ENCODE data around the gene RAB7B. TPM values are rescaled to one million over a fixed set of nuclear protein-coding genes. Genes with fewer than 3 reads are reported as not detected.

RAB7B gene
- total and polyA plus RNA-seq, 7 experiments from 2014 or later, result 0.24 to 0.76 (median 0.35) TPM; not detected in 4

DNA sequence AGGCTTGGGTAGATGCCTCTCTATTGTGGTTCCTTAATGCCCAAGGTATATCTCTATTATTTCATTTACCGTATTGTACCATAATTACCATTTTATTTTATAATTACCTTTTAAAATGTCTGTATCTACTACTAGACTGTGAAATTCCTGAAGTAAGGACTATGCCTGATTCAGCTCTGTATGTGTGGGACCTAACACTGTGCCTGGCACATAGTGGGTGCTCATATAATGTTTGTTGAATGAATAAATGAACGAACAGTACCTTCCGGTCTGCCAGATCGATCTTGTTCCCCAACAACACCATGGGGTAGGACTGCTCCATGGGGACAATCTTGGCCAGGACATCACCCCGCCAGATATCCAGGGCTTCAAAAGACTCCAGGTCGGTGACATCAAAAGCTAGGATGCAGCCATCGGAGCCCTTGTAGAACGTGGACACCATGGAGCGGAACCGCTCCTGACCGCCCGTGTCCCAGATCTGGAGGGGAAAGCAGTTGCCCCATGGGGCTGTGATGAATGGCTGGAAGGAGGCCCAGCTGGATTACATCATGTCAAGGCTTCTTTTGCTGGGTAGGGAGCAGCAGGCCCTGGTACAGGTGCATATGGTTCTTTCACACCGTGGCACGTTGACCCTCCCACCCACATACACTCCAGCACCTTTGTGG is 10.8 kb downstream of the RAB7B start:
- H3K27ac ChIP-seq (ENCODE audit: low read depth, low read length), result no peak overlapping the region
- H3K4me1 Mint-ChIP-seq, result peaks cover 0 to 2% (median 0%) of the 10 kb centered on the region in 7 donors
- peaks cover 0 to 17% (median 9%) of the 10 kb centered on the region in 5 donors for H3K27me3 Mint-ChIP-seq
- no peak overlapping the region for H3K4me3 Mint-ChIP-seq
- ChIA-PET CTCF (interaction anchor here (1.1 kb wide), 1 partner anchor 15 kb away, joined by 3 read pairs; no protein-coding TSS in a partner anchor), POLR2A (no interaction called here)
- H3K9me3 Mint-ChIP-seq, result no peaks in the 10 kb centered on the region
- H3K9me3 ChIP-seq (ENCODE audit: control insufficient read depth in 2 of 3, low read length in 3 of 3), result no peaks in the 10 kb centered on the region
- H3K36me3 ChIP-seq (ENCODE audit: control insufficient read depth in 2 of 3, insufficient read depth in 3 of 3, low read length in 3 of 3), result no peaks in the 10 kb centered on the region
- ATAC-seq, result no peak
- no peaks in the 10 kb centered on the region for H3K4me1 ChIP-seq (ENCODE audit: control insufficient read depth in 2 of 2, insufficient read depth in 2 of 2, low read length in 2 of 2)
- H3K36me3 Mint-ChIP-seq, result no peaks in the 10 kb centered on the region
- intact Hi-C loops (cut with micrococcal nuclease), result no loop called here
- no peaks in the 10 kb centered on the region for H3K27me3 ChIP-seq (ENCODE audit: control insufficient read depth in 2 of 2, insufficient read depth in 2 of 2, low read length in 2 of 2)
- no peak overlapping the region for H3K27ac Mint-ChIP-seq
- no peak for DNase-seq
- no peak overlapping the region for H3K4me3 ChIP-seq (ENCODE audit: low read length)

- no peaks in the 10 kb centered on the region for H3K9me3 ChIP-seq (ENCODE audit: control insufficient read depth in 2 of 3, low read length in 3 of 3)
- H3K4me3 ChIP-seq (ENCODE audit: low read length), result no peak overlapping the region
- intact Hi-C loops (cut with micrococcal nuclease), result no loop called here
- no peak overlapping the region for H3K27ac ChIP-seq (ENCODE audit: low read depth, low read length)
- H3K4me1 Mint-ChIP-seq, result peaks cover 0 to 2% (median 0%) of the 10 kb centered on the region in 7 donors
- no peak for DNase-seq
- ATAC-seq, result no peak
- H3K4me3 Mint-ChIP-seq, result no peak overlapping the region
- H3K36me3 ChIP-seq (ENCODE audit: control insufficient read depth in 2 of 3, insufficient read depth in 3 of 3, low read length in 3 of 3), result no peaks in the 10 kb centered on the region
- H3K9me3 Mint-ChIP-seq, result no peaks in the 10 kb centered on the region
- H3K27me3 Mint-ChIP-seq, result peaks cover 0 to 17% (median 9%) of the 10 kb centered on the region in 5 donors
- CTCF ChIA-PET, result no interaction called here
- POLR2A ChIA-PET, result no interaction called here
- H3K4me1 ChIP-seq (ENCODE audit: control insufficient read depth in 2 of 2, insufficient read depth in 2 of 2, low read length in 2 of 2), result no peaks in the 10 kb centered on the region
- no peaks in the 10 kb centered on the region for H3K36me3 Mint-ChIP-seq
- no peaks in the 10 kb centered on the region for H3K27me3 ChIP-seq (ENCODE audit: control insufficient read depth in 2 of 2, insufficient read depth in 2 of 2, low read length in 2 of 2)
- H3K27ac Mint-ChIP-seq, result no peak overlapping the region
These were observed 12.0 kb downstream of the RAB7B start for GRCh38 chr1:205991237-205991636.

DNA sequence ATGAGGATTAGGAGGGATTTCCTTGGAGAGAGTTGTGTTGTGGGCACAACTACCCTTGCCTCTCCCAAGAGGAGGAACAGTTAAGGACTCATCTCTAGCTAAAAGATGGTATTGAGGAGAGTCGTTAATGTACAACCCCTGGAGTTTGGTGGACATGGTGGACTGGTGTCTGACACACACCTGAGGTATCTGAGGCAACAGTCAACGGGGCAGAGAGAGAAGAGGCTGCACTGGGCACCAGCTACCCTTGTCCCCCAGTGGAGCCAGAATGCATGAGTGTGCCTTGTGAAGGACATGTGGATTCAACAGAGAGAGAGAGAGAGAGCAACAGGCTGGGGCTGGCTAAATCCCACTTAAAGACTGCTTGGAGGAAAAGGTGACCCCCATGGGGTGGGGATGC is 13.0 kb downstream of the RAB7B start:
- H3K4me3 ChIP-seq (ENCODE audit: low read length), result no peak overlapping the region
- Mint-ChIP-seq H3K4me1 (peaks cover 0 to 2% (median 0%) of the 10 kb centered on the region in 7 donors), H3K36me3 (no peaks in the 10 kb centered on the region), H3K9me3 (no peaks in the 10 kb centered on the region), H3K4me3 (no peak overlapping the region), H3K27ac (peak overlapping the region in 1 of 9 donors; percentile 5), H3K27me3 (peaks cover 0 to 17% (median 9%) of the 10 kb centered on the region in 5 donors)
- DNase-seq (no peak), ATAC-seq (no peak)
- ChIA-PET CTCF (no interaction called here), POLR2A (no interaction called here)
- intact Hi-C loops (cut with micrococcal nuclease), result no loop called here
- H3K27ac ChIP-seq (ENCODE audit: low read depth, low read length), result no peak overlapping the region
- H3K27me3 ChIP-seq (ENCODE audit: control insufficient read depth in 2 of 2, insufficient read depth in 2 of 2, low read length in 2 of 2), result no peaks in the 10 kb centered on the region
- no peaks in the 10 kb centered on the region for H3K9me3 ChIP-seq (ENCODE audit: control insufficient read depth in 2 of 3, low read length in 3 of 3)
- H3K36me3 ChIP-seq (ENCODE audit: control insufficient read depth in 2 of 3, insufficient read depth in 3 of 3, low read length in 3 of 3), result no peaks in the 10 kb centered on the region
- no peaks in the 10 kb centered on the region for H3K4me1 ChIP-seq (ENCODE audit: control insufficient read depth in 2 of 2, insufficient read depth in 2 of 2, low read length in 2 of 2)

DNA sequence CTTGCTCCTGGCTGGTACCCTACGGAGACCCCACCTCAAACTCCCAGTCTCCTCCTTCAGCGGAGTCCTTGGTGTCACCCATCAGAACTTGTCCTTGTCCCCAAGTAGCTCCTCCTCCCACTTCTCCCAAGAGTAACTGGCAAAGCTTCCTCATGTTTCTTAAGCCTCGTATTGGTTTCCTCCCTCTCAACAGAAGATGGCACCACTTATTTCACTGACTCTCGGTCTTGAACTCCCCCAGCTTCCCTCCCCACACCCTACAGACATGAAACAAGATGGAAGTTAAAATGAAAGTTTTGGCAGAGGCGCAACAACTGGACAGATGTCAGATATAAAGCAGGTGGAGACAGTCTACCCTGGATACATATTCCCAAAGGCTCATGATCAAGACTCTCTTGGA is 13.4 kb downstream of the RAB7B start:
- H3K4me1 ChIP-seq (ENCODE audit: control insufficient read depth in 2 of 2, insufficient read depth in 2 of 2, low read length in 2 of 2), result no peaks in the 10 kb centered on the region
- ChIA-PET CTCF (no interaction called here), POLR2A (no interaction called here)
- Mint-ChIP-seq H3K4me1 (peaks cover 0 to 2% (median 0%) of the 10 kb centered on the region in 7 donors), H3K9me3 (no peaks in the 10 kb centered on the region), H3K27ac (no peak overlapping the region), H3K36me3 (no peaks in the 10 kb centered on the region), H3K27me3 (peaks cover 0 to 17% (median 9%) of the 10 kb centered on the region in 5 donors), H3K4me3 (no peak overlapping the region)
- H3K27ac ChIP-seq (ENCODE audit: low read depth, low read length), result no peak overlapping the region
- H3K9me3 ChIP-seq (ENCODE audit: control insufficient read depth in 2 of 3, low read length in 3 of 3), result no peaks in the 10 kb centered on the region
- ATAC-seq (no peak), DNase-seq (no peak)
- intact Hi-C loops (cut with micrococcal nuclease), result no loop called here
- no peaks in the 10 kb centered on the region for H3K27me3 ChIP-seq (ENCODE audit: control insufficient read depth in 2 of 2, insufficient read depth in 2 of 2, low read length in 2 of 2)
- H3K4me3 ChIP-seq (ENCODE audit: low read length), result no peak overlapping the region
- H3K36me3 ChIP-seq (ENCODE audit: control insufficient read depth in 2 of 3, insufficient read depth in 3 of 3, low read length in 3 of 3), result no peaks in the 10 kb centered on the region

- Mint-ChIP-seq H3K36me3 (no peaks in the 10 kb centered on the region), H3K9me3 (no peaks in the 10 kb centered on the region), H3K4me3 (no peak overlapping the region), H3K4me1 (peaks cover 0 to 2% (median 0%) of the 10 kb centered on the region in 7 donors), H3K27me3 (peaks cover 0 to 14% (median 9%) of the 10 kb centered on the region in 5 donors), H3K27ac (no peak overlapping the region)
- no peak overlapping the region for H3K27ac ChIP-seq (ENCODE audit: low read depth, low read length)
- CTCF ChIA-PET, result no interaction called here
- intact Hi-C loops (cut with micrococcal nuclease), result no loop called here
- DNase-seq, result no peak
- POLR2A ChIA-PET, result no interaction called here
- H3K9me3 ChIP-seq (ENCODE audit: control insufficient read depth in 2 of 3, low read length in 3 of 3), result no peaks in the 10 kb centered on the region
- no peaks in the 10 kb centered on the region for H3K4me1 ChIP-seq (ENCODE audit: control insufficient read depth in 2 of 2, insufficient read depth in 2 of 2, low read length in 2 of 2)
- no peaks in the 10 kb centered on the region for H3K27me3 ChIP-seq (ENCODE audit: control insufficient read depth in 2 of 2, insufficient read depth in 2 of 2, low read length in 2 of 2)
- no peak overlapping the region for H3K4me3 ChIP-seq (ENCODE audit: low read length)
- no peaks in the 10 kb centered on the region for H3K36me3 ChIP-seq (ENCODE audit: control insufficient read depth in 2 of 3, insufficient read depth in 3 of 3, low read length in 3 of 3)
- no peak for ATAC-seq
These were observed 14.6 kb downstream of the RAB7B start for GRCh38 chr1:205988585-205988995.

DNA sequence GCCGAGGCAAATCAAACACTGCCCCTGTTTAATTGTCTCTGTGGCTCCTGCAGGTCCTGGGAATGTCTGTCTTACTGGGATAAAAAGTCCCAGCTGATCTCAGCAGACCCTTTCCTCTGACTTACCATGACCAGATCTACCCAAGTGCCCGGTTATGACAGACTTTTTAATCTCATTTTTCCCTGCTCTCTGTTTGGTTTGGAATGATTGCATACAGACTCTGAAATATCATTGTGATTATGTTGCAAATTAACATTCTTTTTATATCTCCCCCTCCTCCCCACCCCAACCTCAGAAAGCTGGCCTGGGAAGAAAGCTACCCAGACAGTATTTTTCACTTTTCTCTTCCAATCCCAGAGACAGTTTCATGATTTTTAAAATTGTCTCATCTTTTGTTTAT is 16.3 kb downstream of the RAB7B start:
- Mint-ChIP-seq H3K4me1 (peaks cover 0 to 2% (median 0%) of the 10 kb centered on the region in 7 donors), H3K4me3 (no peak overlapping the region), H3K9me3 (peaks cover 0 to 5% (median 0%) of the 10 kb centered on the region in 11 donors), H3K27me3 (peaks cover 0 to 14% (median 4%) of the 10 kb centered on the region in 5 donors), H3K27ac (no peak overlapping the region), H3K36me3 (peaks cover 0 to 6% (median 0%) of the 10 kb centered on the region in 5 donors)
- no peaks in the 10 kb centered on the region for H3K27me3 ChIP-seq (ENCODE audit: control insufficient read depth in 2 of 2, insufficient read depth in 2 of 2, low read length in 2 of 2)
- H3K36me3 ChIP-seq (ENCODE audit: control insufficient read depth in 2 of 3, insufficient read depth in 3 of 3, low read length in 3 of 3), result no peaks in the 10 kb centered on the region
- DNase-seq (no peak), ATAC-seq (no peak)
- POLR2A ChIA-PET, result interaction anchor here (0.9 kb wide), 1 partner anchor 327 kb away, joined by 3 read pairs; no protein-coding TSS in a partner anchor
- H3K4me1 ChIP-seq (ENCODE audit: control insufficient read depth in 2 of 2, insufficient read depth in 2 of 2, low read length in 2 of 2), result no peaks in the 10 kb centered on the region
- intact Hi-C loops (cut with micrococcal nuclease), result no loop called here
- CTCF ChIA-PET, result interaction anchor here (1.4 to 3.3 kb wide), 2 partner anchors 9 to 122 kb away, joined by 4 to 22 read pairs; no protein-coding TSS in a partner anchor
- no peak overlapping the region for H3K4me3 ChIP-seq (ENCODE audit: low read length)
- no peaks in the 10 kb centered on the region for H3K9me3 ChIP-seq (ENCODE audit: control insufficient read depth in 2 of 3, low read length in 3 of 3)
- H3K27ac ChIP-seq (ENCODE audit: low read depth, low read length), result no peak overlapping the region

DNA sequence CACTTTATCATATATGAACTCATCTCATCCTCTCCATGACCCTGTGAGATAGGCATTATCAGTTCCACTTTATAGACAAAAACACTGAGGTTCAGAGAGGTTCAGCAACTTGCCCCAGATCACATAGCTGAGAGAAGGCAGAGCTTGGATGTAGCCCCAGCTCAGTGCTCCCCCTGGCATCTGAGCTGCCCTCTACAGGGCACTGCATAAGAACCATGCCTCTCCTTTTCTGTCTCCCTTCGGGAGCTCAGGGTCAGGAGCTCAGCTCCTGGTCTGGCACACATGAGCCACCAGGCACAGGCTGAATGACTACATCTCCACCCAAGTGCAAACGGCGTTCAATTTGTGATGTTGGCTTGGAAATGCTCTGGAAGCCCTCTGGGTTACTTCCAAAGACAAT is 16.9 kb downstream of the RAB7B start:
- H3K9me3 ChIP-seq (ENCODE audit: control insufficient read depth in 2 of 3, low read length in 3 of 3), result no peaks in the 10 kb centered on the region
- peaks cover 0 to 6% (median 0%) of the 10 kb centered on the region in 11 donors for H3K9me3 Mint-ChIP-seq
- H3K4me3 Mint-ChIP-seq, result no peak overlapping the region
- H3K27ac Mint-ChIP-seq, result no peak overlapping the region
- peaks cover 0 to 6% (median 0%) of the 10 kb centered on the region in 5 donors for H3K36me3 Mint-ChIP-seq
- no peaks in the 10 kb centered on the region for H3K27me3 ChIP-seq (ENCODE audit: control insufficient read depth in 2 of 2, insufficient read depth in 2 of 2, low read length in 2 of 2)
- peaks cover 0 to 14% (median under 1%) of the 10 kb centered on the region in 5 donors for H3K27me3 Mint-ChIP-seq
- no peak for DNase-seq
- ATAC-seq, result no peak
- ChIA-PET CTCF (interaction anchor here (0.5 to 3.3 kb wide), 4 partner anchors 8 to 328 kb away, joined by 3 to 22 read pairs (median 4); no protein-coding TSS in a partner anchor), POLR2A (interaction anchor here (0.9 kb wide), 1 partner anchor 326 kb away, joined by 3 read pairs; no protein-coding TSS in a partner anchor)
- peaks cover 0 to 2% (median 0%) of the 10 kb centered on the region in 7 donors for H3K4me1 Mint-ChIP-seq
- H3K36me3 ChIP-seq (ENCODE audit: control insufficient read depth in 2 of 3, insufficient read depth in 3 of 3, low read length in 3 of 3), result no peaks in the 10 kb centered on the region
- intact Hi-C loops (cut with micrococcal nuclease), result no loop called here
- H3K4me1 ChIP-seq (ENCODE audit: control insufficient read depth in 2 of 2, insufficient read depth in 2 of 2, low read length in 2 of 2), result no peaks in the 10 kb centered on the region
- no peak overlapping the region for H3K4me3 ChIP-seq (ENCODE audit: low read length)
- H3K27ac ChIP-seq (ENCODE audit: low read depth, low read length), result no peak overlapping the region
